Measurements from ENCODE around the gene RIMOC1. TPM values are rescaled to one million over a fixed set of nuclear protein-coding genes. Genes with fewer than 3 reads are reported as not detected.

The RIMOC1 gene
- total RNA-seq, 4 donors from 2014 or later, result 20.1 to 27.9 (median 24.6) TPM

DNA sequence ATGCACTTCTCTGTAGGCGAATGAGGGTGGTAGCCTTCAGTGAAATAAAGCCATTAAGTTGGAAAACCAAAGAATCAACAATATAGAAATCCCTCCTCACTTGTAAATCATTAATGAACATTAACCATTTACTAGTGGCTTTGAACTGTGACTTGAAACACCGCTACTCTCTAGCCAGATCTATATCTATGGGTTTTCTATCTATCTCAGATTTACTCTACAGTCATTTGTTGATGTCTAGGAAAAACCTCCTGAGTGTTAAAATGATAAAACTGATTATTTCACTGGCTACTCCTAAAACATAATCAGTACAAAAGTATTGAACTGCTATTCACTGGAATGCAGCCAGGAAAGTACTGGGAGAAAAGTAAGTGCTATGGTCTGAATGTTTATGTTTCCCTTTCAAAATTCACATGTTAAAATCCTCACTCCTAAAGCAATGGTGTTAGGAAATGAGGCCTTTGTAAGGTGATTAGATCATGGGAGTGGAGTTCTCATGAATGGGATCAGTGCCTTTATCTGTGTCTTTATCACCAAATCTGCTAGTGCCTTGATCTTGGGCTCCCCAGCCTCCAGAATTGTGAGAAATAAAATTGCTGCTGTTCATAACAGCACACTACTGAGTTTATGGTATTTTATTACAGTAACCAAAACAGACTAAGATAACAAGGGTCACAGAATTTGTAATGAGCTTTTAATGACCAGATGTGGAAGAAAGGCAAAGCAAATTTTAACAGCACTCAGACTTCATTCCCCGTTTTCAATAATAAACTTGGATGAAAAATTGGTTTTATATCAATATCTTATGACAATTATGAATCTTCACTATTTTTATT is 25.3 kb upstream of the RIMOC1 start:
- intact Hi-C loops (cut with DNase I), result no loop called here
- H3K4me1 ChIP-seq, result no peaks in the 10 kb centered on the region
- 81 to 85% methylated on average over 3 of the region's 3 CpGs for WGBS, 2 donors
- H3K36me3 ChIP-seq, result no peaks in the 10 kb centered on the region
- no peak overlapping the region for H3K4me3 ChIP-seq (replicated peaks in 1 of 3)
- TF ChIP-seq, protein P1, sequence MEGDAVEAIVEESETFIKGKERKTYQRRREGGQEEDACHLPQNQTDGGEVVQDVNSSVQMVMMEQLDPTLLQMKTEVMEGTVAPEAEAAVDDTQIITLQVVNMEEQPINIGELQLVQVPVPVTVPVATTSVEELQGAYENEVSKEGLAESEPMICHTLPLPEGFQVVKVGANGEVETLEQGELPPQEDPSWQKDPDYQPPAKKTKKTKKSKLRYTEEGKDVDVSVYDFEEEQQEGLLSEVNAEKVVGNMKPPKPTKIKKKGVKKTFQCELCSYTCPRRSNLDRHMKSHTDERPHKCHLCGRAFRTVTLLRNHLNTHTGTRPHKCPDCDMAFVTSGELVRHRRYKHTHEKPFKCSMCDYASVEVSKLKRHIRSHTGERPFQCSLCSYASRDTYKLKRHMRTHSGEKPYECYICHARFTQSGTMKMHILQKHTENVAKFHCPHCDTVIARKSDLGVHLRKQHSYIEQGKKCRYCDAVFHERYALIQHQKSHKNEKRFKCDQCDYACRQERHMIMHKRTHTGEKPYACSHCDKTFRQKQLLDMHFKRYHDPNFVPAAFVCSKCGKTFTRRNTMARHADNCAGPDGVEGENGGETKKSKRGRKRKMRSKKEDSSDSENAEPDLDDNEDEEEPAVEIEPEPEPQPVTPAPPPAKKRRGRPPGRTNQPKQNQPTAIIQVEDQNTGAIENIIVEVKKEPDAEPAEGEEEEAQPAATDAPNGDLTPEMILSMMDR (IDR thresholded peaks at IDR 0.05), result no peak
- TF ChIP-seq POLR2A (IDR thresholded peaks at IDR 0.05), result no peak
- no peak for DNase-seq
- H3K27ac ChIP-seq, result no peak overlapping the region
- no peaks in the 10 kb centered on the region for H3K9me3 ChIP-seq
- H3K27me3 ChIP-seq, result no peaks in the 10 kb centered on the region

DNA sequence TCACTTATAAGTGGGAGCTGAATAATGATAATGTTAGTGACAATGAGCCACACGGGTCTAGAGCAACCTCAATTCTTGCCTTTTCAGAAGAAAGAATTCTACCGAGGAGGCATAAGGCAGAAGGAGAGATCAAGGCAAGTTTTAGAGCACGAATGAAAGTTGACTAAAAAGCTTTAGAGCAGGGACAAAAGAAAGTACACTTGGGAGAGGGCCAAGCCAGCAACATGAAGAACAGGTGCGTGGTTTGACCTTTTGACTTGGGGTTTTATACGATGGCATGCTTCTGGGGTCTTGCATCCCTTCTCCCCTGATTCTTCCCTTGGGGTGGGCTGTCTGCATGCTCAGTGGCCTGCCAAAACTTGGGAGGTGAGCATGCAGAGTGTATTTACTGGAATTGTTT is 21.4 kb upstream of the RIMOC1 start:
- Histone ChIP-seq H3K4me1 (no peaks in the 10 kb centered on the region), H3K27ac (no peak overlapping the region), H3K27me3 (no peaks in the 10 kb centered on the region), H3K36me3 (no peaks in the 10 kb centered on the region), H3K9me3 (no peaks in the 10 kb centered on the region), H3K4me3 (replicated peaks in 1 of 3) (no peak overlapping the region)
- 77 to 81% methylated on average over 5 of the region's 5 CpGs for WGBS, 2 donors
- DNase-seq, result no peak
- TF ChIP-seq, protein P1 (IDR thresholded peaks at IDR 0.05), result no peak
- TF ChIP-seq POLR2A (IDR thresholded peaks at IDR 0.05), result no peak
- intact Hi-C loops (cut with DNase I), result no loop called here

DNA sequence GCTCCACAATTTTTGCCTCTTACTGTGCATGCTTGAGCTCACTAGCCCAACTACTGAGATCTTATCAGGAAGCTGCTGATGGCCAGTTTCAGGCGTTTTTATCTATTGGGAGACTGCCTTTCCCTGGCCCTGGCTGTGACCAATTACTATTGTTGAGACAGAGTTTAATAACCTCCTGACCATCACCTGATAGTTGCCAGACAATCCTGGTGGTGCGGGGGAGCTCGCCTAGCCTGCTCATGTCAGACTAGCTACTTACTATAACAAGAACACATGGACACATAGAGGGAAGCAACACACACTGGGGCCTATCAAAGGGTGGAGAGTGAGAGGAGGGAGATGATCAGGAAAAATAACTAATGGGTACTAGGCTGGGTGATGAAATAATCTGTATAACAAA is 20.9 kb upstream of the RIMOC1 start:
- Histone ChIP-seq H3K36me3 (no peaks in the 10 kb centered on the region), H3K27ac (no peak overlapping the region), H3K9me3 (no peaks in the 10 kb centered on the region), H3K4me1 (no peaks in the 10 kb centered on the region), H3K27me3 (no peaks in the 10 kb centered on the region), H3K4me3 (replicated peaks in 1 of 3) (no peak overlapping the region)
- no peak for TF ChIP-seq POLR2A (IDR thresholded peaks at IDR 0.05)
- TF ChIP-seq, protein P1 (IDR thresholded peaks at IDR 0.05), result no peak
- intact Hi-C loops (cut with DNase I), result no loop called here
- DNase-seq, result no peak
- 76 to 88% methylated on average over 3 of the region's 3 CpGs for WGBS, 2 donors

GRCh38 chr5:41883936-41884335 is 20.2 kb upstream of the RIMOC1 start:
- intact Hi-C loops (cut with DNase I), result no loop called here
- no peak for DNase-seq
- Histone ChIP-seq H3K4me1 (no peaks in the 10 kb centered on the region), H3K9me3 (no peaks in the 10 kb centered on the region), H3K4me3 (replicated peaks in 1 of 3) (no peak overlapping the region), H3K27me3 (no peaks in the 10 kb centered on the region), H3K36me3 (no peaks in the 10 kb centered on the region), H3K27ac (no peak overlapping the region)
- WGBS, 2 donors, result 92 to 94% methylated on average over 2 of the region's 2 CpGs
- TF ChIP-seq POLR2A (IDR thresholded peaks at IDR 0.05), result no peak
- TF ChIP-seq, protein P1 (IDR thresholded peaks at IDR 0.05), result no peak

- Histone ChIP-seq H3K4me1 (no peaks in the 10 kb centered on the region), H3K4me3 (replicated peaks in 1 of 3) (no peak overlapping the region)
These were observed 18.9 kb upstream of the RIMOC1 start for GRCh38 chr5:41885286-41885685.

More at GRCh38 chr5:41885286-41885685, 18.9 kb upstream of the RIMOC1 start:
- Histone ChIP-seq H3K27me3 (no peaks in the 10 kb centered on the region), H3K27ac (no peak overlapping the region), H3K36me3 (no peaks in the 10 kb centered on the region), H3K9me3 (no peaks in the 10 kb centered on the region)
- intact Hi-C loops (cut with DNase I), result no loop called here
- TF ChIP-seq, protein P1 (IDR thresholded peaks at IDR 0.05), result no peak
- no peak for TF ChIP-seq POLR2A (IDR thresholded peaks at IDR 0.05)
- no peak for DNase-seq

Measured in thyroid gland (tissue), 4 donors.